Measurements from ENCODE around the gene UBAC2. TPM values are rescaled to one million over a fixed set of nuclear protein-coding genes. Genes with fewer than 3 reads are reported as not detected.
A peak's percentile ranks its signal among the peaks of the same experiment; 100 is the strongest.
"Not testable (repeated sequence)": the region's sequence is repeated elsewhere in the genome, so short reads cannot be mapped to it uniquely, and the experiment has no call there.

Gene UBAC2
- total RNA-seq, 2 donors from 2014 or later = 76.7 to 80.3 TPM

- peak overlapping the region in 1 of 2 donors; percentile 6 for H3K4me3 Mint-ChIP-seq
- peaks cover 14 to 46% of the 10 kb centered on the region in 2 donors for H3K36me3 Mint-ChIP-seq (ENCODE audit: insufficient read depth in 2 of 2)
- DNase-seq; H3K9me3 Mint-ChIP-seq; H3K27me3 Mint-ChIP-seq (ENCODE audit: low read depth): not testable (repeated sequence)
- ATAC-seq (replicated peaks in 1 of 2) = peak in 1 of 2 donors; percentile 23
- H3K27ac Mint-ChIP-seq = peak overlapping the region; percentile 18
- H3K4me1 Mint-ChIP-seq (ENCODE audit: low read depth) = peaks cover 42% of the 10 kb centered on the region
These were observed 49.0 kb downstream of the UBAC2 start for GRCh38 chr13:99249606-99250005.

GRCh38 chr13:99250982-99251825, 50.5 kb downstream of the UBAC2 start:
- no peaks in the 10 kb centered on the region for H3K27me3 Mint-ChIP-seq (ENCODE audit: low read depth)
- peaks cover 3 to 4% of the 10 kb centered on the region in 2 donors for H3K9me3 Mint-ChIP-seq
- H3K4me1 Mint-ChIP-seq (ENCODE audit: low read depth) = peaks cover 57% of the 10 kb centered on the region
- peaks cover 20 to 49% of the 10 kb centered on the region in 2 donors for H3K36me3 Mint-ChIP-seq (ENCODE audit: insufficient read depth in 2 of 2)
- H3K4me3 Mint-ChIP-seq = peak overlapping the region; percentile 41 to 82
- DNase-seq = no peak
- peak; percentile 78 to 85 for ATAC-seq (replicated peaks in 1 of 2)
- H3K27ac Mint-ChIP-seq = peak overlapping the region; percentile 94

GRCh38 chr13:99251921-99252320, 51.3 kb downstream of the UBAC2 start:
- ATAC-seq (replicated peaks in 1 of 2) (no peak), DNase-seq (no peak)
- Mint-ChIP-seq H3K4me1 (ENCODE audit: low read depth) (peaks cover 63% of the 10 kb centered on the region), H3K27ac (peak overlapping the region; percentile 94), H3K27me3 (ENCODE audit: low read depth) (no peaks in the 10 kb centered on the region), H3K4me3 (peak overlapping the region; percentile 41 to 82), H3K36me3 (ENCODE audit: insufficient read depth in 2 of 2) (peaks cover 21 to 49% of the 10 kb centered on the region in 2 donors), H3K9me3 (peaks cover 3 to 4% of the 10 kb centered on the region in 2 donors)

- Mint-ChIP-seq H3K36me3 (ENCODE audit: insufficient read depth in 2 of 2) (peaks cover 12 to 39% of the 10 kb centered on the region in 2 donors), H3K9me3 (no peaks in the 10 kb centered on the region), H3K27ac (peak overlapping the region; percentile 47), H3K27me3 (ENCODE audit: low read depth) (no peaks in the 10 kb centered on the region), H3K4me3 (peak overlapping the region; percentile 78 to 80), H3K4me1 (ENCODE audit: low read depth) (peaks cover 78% of the 10 kb centered on the region)
- no peak for ATAC-seq (replicated peaks in 1 of 2)
- no peak for DNase-seq
These were observed 54.2 kb downstream of the UBAC2 start for GRCh38 chr13:99254830-99255229.

GRCh38 chr13:99255271-99255670, 54.6 kb downstream of the UBAC2 start:
- Mint-ChIP-seq H3K9me3 (no peaks in the 10 kb centered on the region), H3K4me1 (ENCODE audit: low read depth) (peaks cover 78% of the 10 kb centered on the region), H3K4me3 (peak overlapping the region; percentile 78 to 80), H3K27ac (peak overlapping the region; percentile 47), H3K27me3 (ENCODE audit: low read depth) (no peaks in the 10 kb centered on the region), H3K36me3 (ENCODE audit: insufficient read depth in 2 of 2) (peaks cover 16 to 41% of the 10 kb centered on the region in 2 donors)
- ATAC-seq (replicated peaks in 1 of 2) = no peak
- no peak for DNase-seq

GRCh38 chr13:99256283-99256682, 55.6 kb downstream of the UBAC2 start:
- peak overlapping the region; percentile 26 for H3K27ac Mint-ChIP-seq
- ATAC-seq (replicated peaks in 1 of 2) = no peak
- DNase-seq = no peak
- H3K36me3 Mint-ChIP-seq (ENCODE audit: insufficient read depth in 2 of 2) = peaks cover 13 to 35% of the 10 kb centered on the region in 2 donors
- no peaks in the 10 kb centered on the region for H3K9me3 Mint-ChIP-seq
- H3K4me1 Mint-ChIP-seq (ENCODE audit: low read depth) = peaks cover 77% of the 10 kb centered on the region
- no peaks in the 10 kb centered on the region for H3K27me3 Mint-ChIP-seq (ENCODE audit: low read depth)
- H3K4me3 Mint-ChIP-seq = peak overlapping the region; percentile 78 to 80

GRCh38 chr13:99256709-99257108, 56.1 kb downstream of the UBAC2 start:
- Mint-ChIP-seq H3K9me3 (no peaks in the 10 kb centered on the region), H3K36me3 (ENCODE audit: insufficient read depth in 2 of 2) (peaks cover 13 to 34% of the 10 kb centered on the region in 2 donors), H3K4me1 (ENCODE audit: low read depth) (peaks cover 75% of the 10 kb centered on the region), H3K27me3 (ENCODE audit: low read depth) (no peaks in the 10 kb centered on the region), H3K27ac (peak overlapping the region; percentile 26), H3K4me3 (peak overlapping the region; percentile 78 to 80)
- DNase-seq = no peak
- no peak for ATAC-seq (replicated peaks in 1 of 2)

- H3K4me1 Mint-ChIP-seq (ENCODE audit: low read depth) = peaks cover 75% of the 10 kb centered on the region
- ATAC-seq (replicated peaks in 1 of 2) = no peak
- H3K27ac Mint-ChIP-seq = peak overlapping the region; percentile 68
- peaks cover 13 to 32% of the 10 kb centered on the region in 2 donors for H3K36me3 Mint-ChIP-seq (ENCODE audit: insufficient read depth in 2 of 2)
- H3K27me3 Mint-ChIP-seq (ENCODE audit: low read depth) = no peaks in the 10 kb centered on the region
- DNase-seq = no peak
- no peaks in the 10 kb centered on the region for H3K9me3 Mint-ChIP-seq
- peak overlapping the region; percentile 80 to 94 for H3K4me3 Mint-ChIP-seq
These were observed 56.6 kb downstream of the UBAC2 start for GRCh38 chr13:99257291-99257690.

GRCh38 chr13:99258210-99258860, 57.7 kb downstream of the UBAC2 start, which contains the start of gene GPR18:
Gene GPR18 (minus strand): TSS chr13:99258379. CDS start chr13:99255872, 2,507 bp downstream.
- Mint-ChIP-seq H3K27ac (peak within 1 kb of the TSS; percentile 94), H3K4me1 (ENCODE audit: low read depth) (peaks cover 83% of the 10 kb centered on the region), H3K27me3 (ENCODE audit: low read depth) (no peaks in the 10 kb centered on the region), H3K9me3 (no peaks in the 10 kb centered on the region), H3K4me3 (peak within 1 kb of the TSS; percentile 86 to 94), H3K36me3 (ENCODE audit: insufficient read depth in 2 of 2) (peaks cover 13 to 32% of the 10 kb centered on the region in 2 donors)
- peak in 1 of 2 donors; percentile 33 for DNase-seq
- ATAC-seq (replicated peaks in 1 of 2) = peak; percentile 86 to 91

GRCh38 chr13:99258946-99259345, 58.3 kb downstream of the UBAC2 start:
- Mint-ChIP-seq H3K9me3 (no peaks in the 10 kb centered on the region), H3K4me1 (ENCODE audit: low read depth) (peaks cover 84% of the 10 kb centered on the region), H3K27ac (peak overlapping the region; percentile 94), H3K27me3 (ENCODE audit: low read depth) (no peaks in the 10 kb centered on the region), H3K36me3 (ENCODE audit: insufficient read depth in 2 of 2) (peaks cover 13 to 27% of the 10 kb centered on the region in 2 donors), H3K4me3 (peak overlapping the region; percentile 86 to 91)
- peak in 1 of 2 donors; percentile 18 for DNase-seq
- peak in 1 of 2 donors; percentile 39 for ATAC-seq (replicated peaks in 1 of 2)

- Mint-ChIP-seq H3K27me3 (ENCODE audit: low read depth) (no peaks in the 10 kb centered on the region), H3K27ac (peak overlapping the region; percentile 23), H3K36me3 (ENCODE audit: insufficient read depth in 2 of 2) (peaks cover 8 to 17% of the 10 kb centered on the region in 2 donors), H3K4me1 (ENCODE audit: low read depth) (peaks cover 85% of the 10 kb centered on the region), H3K9me3 (no peaks in the 10 kb centered on the region), H3K4me3 (peak overlapping the region; percentile 45 to 63)
- DNase-seq (no peak), ATAC-seq (replicated peaks in 1 of 2) (no peak)
These were observed 59.6 kb downstream of the UBAC2 start for GRCh38 chr13:99260216-99260615.

- H3K4me1 Mint-ChIP-seq (ENCODE audit: low read depth) = peaks cover 83% of the 10 kb centered on the region
These were observed 60.4 kb downstream of the UBAC2 start for GRCh38 chr13:99261059-99261458.

More at GRCh38 chr13:99261059-99261458, 60.4 kb downstream of the UBAC2 start:
- no peak overlapping the region for H3K4me3 Mint-ChIP-seq
- H3K27me3 Mint-ChIP-seq (ENCODE audit: low read depth) = no peaks in the 10 kb centered on the region
- no peak for DNase-seq
- H3K9me3 Mint-ChIP-seq = no peaks in the 10 kb centered on the region
- ATAC-seq (replicated peaks in 1 of 2) = no peak
- peaks cover 8 to 18% of the 10 kb centered on the region in 2 donors for H3K36me3 Mint-ChIP-seq (ENCODE audit: insufficient read depth in 2 of 2)
- H3K27ac Mint-ChIP-seq = peak overlapping the region; percentile 64
